Medulla oblongata (tissue), 1 donor: ENCODE measurements around the gene TMPRSS6.

Experiments used
- DNase-seq: peaks from one replicate; pipeline ENCODE4 v3.0.0-alpha.2; 2015; ENCODE audit errors: extremely low spot score

Gene TMPRSS6

GRCh38 chr22:37117092-37117491 is 7.6 kb upstream of the TMPRSS6 start:
- no peak for DNase-seq

- no peak for DNase-seq
Observed at GRCh38 chr22:37115032-37115431, 5.5 kb upstream of the TMPRSS6 start.

GRCh38 chr22:37113757-37114156 is 4.2 kb upstream of the TMPRSS6 start:
- DNase-seq = no peak

DNA sequence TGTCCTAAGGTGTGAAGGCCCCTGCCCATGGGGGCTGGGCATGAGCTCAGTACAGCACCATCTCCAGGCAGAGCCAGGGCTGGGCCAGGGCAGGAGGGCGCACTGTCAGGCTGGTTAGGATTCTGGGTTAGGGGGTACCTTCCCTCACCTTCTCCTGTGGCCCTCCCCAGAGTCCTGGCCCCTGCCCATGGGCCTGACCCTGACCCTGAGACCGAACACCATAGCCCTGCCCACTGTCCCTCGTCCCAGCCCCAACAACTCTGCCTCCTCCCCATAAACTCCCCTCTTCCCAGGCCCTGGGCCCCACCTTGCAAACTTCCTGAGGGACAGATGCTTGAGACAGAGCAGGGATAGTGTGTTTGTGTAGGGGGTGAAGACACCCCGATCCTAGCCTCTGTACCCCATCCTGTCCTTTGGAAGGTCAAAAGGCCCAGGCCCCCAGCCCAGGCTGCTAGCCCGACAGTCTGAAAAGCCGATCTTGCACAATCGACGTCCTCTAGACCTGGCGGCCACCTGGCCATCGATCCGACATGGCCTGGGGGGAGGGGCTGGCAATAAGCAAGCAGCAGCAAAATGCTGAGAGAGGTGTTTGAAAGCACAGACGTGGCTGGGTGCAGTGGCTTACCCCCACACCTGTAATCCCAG is 2.7 kb upstream of the TMPRSS6 start:
- DNase-seq = no peak

DNA sequence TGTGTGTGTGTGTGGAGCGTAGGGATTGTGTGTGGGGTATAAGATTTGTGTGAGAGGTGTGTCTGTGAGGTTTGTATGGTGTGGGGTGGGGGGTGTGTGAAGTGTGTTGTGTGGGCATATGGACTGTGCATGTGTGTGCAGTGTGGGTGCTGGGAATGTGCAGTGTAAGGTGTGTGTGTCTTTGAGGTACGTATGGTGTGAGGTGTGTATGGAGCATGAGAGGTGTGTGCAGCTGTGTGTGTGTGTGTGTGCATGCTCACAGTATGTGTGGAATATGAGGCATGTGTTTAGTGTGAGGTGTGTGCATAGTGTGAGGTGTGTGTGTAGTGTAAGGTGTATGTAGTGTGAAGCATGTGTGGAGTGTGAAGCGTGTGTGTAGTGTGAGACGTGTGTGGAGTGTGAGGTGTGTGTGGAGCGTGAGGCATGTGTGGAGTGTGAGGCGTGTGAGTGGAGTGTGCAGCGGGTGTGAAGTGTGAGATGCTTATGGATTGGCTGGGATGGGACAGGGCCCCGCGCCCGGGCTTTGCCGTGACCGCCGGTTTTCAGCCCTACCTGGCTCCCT is 1.7 kb upstream of the TMPRSS6 start:
- no peak for DNase-seq

GRCh38 chr22:37107816-37108621 is 1.5 kb downstream of the TMPRSS6 start:
- DNase-seq = no peak

- no peak for DNase-seq
Observed at GRCh38 chr22:37105990-37106389, 3.5 kb downstream of the TMPRSS6 start.

- no peak for DNase-seq
Observed at GRCh38 chr22:37105154-37105553, 4.4 kb downstream of the TMPRSS6 start.

GRCh38 chr22:37103656-37104452 is 5.7 kb downstream of the TMPRSS6 start:
- no peak for DNase-seq

- no peak for DNase-seq
Observed at GRCh38 chr22:37103151-37103550, 6.4 kb downstream of the TMPRSS6 start.

GRCh38 chr22:37101311-37102066 is 8.0 kb downstream of the TMPRSS6 start:
- DNase-seq = no peak

- DNase-seq = no peak
Observed at GRCh38 chr22:37100589-37101127, 8.9 kb downstream of the TMPRSS6 start.

DNA sequence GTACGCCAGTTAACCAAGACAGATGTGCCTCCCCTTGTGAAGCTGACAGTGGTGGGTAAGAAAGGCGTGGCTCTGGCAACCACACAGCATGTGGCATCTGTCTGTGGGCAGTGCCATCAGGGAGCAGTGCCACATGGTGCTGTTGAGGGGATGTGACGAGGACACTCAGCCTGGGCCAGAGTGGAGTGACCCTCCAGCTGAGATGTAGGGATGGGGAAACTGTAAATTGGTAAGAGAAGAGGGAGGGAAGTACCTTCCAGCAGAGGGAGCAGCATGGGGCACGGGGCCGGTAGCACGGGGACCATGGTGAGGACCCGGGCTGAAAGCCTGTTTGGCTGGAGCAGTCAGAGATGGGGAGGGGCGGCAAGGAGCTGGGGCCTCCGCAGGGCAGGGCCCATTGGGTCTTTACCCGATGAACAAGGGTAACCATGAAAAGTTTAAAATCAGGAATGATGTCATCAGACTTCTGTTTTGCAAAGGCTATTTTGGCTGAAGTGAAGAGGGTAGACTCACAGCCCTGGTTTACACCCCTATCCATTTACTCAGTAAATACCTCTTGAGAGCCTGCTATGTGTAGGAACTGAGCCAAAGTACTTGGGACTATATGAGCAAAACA is 10.4 kb downstream of the TMPRSS6 start:
- DNase-seq = no peak

GRCh38 chr22:37097346-37097745 is 12.2 kb downstream of the TMPRSS6 start:
- no peak for DNase-seq

DNA sequence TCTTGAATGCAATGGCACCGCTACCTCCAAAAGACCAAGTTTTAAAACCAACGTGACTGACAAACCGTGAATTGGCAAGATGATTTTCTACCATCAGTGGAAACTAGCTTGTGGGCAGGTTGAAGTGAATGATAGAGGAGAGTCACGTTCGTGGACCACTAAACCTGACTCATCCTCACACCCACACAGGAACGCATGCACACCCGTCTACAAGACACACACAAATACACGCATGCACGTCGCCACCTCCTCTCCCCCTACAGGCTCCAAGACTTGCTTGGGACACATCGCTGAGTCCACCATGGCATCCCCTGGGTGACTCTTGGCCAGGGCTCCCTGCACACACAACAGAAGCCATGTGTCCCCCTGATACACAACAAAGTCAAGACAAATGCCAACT is 14.4 kb downstream of the TMPRSS6 start:
- DNase-seq = no peak

DNA sequence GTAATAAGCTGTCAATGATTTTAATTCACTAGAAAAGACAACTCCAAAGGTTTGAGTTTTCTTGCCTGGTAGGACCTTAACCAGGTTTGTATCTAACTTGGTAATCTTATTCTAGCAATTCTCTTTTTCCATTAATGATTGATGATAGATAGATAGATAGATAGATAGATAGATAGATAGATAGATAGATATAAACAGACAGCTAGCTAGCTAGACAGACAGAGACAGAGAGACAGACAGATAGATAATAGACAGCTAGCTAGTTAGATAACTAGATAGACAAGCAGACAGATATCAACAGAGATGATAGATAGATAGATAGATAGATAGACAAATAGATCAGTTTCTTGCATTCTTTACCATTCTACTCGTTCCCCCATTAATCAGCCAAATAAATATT is 15.3 kb downstream of the TMPRSS6 start:
- DNase-seq = no peak

GRCh38 chr22:37092997-37093396 is 16.5 kb downstream of the TMPRSS6 start:
- no peak for DNase-seq

DNA sequence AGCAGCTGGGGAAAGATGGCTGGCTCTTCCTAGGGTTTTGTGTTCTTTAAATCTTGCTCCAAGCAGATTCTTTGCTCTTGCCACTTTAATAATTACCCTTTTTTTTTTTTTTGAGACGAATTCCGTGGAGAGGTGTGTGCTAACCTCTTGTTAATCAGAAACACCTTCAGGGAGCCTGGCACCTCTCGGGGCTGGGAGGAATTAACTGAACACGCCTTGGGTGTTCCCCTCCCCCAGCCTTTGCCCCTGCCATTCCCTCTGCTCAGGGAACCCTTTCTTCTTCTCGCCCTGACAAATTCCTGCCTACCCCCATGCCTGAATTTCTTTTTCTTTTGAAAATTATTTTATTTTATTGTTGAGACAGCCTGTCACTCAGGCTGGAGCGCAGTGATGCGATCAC is 17.5 kb downstream of the TMPRSS6 start:
- no peak for DNase-seq

DNA sequence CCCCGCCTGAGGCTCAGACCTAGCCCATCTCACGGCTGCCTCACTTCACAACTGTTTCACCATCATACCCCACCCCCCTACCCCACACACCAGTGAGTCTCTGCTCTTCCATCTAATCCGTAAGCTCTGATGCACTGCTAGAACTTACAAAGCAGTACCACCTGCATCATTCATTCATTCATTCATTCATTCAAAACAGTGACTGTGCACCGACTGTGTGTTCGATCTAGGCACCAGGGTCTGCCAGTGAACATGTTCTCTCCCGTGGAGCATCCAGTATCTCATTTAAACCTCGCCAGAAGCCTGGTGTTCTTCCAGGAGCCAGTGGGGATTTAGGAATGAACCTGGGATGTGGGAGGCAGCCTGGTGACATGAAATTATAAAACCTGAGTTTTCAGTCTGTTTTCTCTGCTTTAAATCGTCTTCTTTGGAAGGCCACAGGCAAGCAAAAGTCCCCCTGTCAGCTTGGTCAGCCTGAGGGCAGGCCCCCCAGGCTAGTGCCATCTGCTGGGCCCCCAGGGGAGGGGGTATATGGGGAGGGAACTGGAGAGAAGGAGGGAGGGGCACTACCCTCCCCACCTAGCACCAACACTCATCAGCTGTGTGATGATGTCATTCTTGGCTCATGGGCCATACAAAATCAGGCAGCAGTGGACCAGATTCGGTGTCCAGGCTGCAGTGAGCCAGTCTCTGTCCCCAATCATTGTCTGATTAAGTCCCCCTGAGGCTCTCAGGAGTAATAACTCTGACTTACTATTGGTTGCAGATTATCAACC is 18.4 kb downstream of the TMPRSS6 start:
- DNase-seq = no peak

DNA sequence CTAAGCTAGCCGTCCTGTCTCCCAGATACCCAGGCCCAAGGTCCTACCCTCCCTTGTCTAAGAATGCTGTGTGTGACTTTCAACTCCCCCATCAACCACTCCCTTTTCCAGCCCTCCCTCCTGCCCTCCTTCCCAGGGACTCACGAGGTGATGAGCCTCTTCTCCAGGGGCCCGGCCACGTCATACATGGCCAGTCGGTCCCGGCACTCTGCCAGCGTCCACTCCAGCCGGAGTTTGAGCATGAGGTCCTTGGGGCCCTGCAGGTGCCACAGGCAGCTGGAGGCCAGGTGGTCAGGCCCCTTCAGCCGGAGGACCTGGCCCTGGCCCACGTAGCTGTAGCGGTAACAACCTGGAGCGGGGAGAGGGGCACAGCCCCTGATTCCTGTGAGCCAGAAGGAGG is 20.1 kb downstream of the TMPRSS6 start:
- DNase-seq = no peak
